ENCODE data around the gene ATF4.

DNA sequence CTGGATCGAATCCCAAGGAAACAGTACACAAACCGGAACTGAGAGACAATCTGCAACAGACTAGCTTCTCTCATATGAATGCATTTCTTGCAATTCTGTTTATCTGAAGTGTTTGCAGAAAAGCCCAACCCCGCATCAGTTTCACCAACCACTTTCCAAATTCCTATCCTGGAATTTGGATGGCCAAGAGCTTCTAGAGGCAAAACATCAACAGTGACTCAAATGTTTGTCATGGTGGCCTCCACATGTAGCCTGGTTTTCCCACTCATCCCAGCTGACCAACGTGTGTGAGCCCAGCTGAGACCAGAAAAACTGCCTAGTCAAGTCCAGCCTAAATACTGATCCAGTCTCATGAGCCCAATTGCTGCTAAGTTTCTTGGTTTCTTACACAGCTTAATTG is 26.6 kb upstream of the ATF4 start:
- TF ChIP-seq, protein P1, sequence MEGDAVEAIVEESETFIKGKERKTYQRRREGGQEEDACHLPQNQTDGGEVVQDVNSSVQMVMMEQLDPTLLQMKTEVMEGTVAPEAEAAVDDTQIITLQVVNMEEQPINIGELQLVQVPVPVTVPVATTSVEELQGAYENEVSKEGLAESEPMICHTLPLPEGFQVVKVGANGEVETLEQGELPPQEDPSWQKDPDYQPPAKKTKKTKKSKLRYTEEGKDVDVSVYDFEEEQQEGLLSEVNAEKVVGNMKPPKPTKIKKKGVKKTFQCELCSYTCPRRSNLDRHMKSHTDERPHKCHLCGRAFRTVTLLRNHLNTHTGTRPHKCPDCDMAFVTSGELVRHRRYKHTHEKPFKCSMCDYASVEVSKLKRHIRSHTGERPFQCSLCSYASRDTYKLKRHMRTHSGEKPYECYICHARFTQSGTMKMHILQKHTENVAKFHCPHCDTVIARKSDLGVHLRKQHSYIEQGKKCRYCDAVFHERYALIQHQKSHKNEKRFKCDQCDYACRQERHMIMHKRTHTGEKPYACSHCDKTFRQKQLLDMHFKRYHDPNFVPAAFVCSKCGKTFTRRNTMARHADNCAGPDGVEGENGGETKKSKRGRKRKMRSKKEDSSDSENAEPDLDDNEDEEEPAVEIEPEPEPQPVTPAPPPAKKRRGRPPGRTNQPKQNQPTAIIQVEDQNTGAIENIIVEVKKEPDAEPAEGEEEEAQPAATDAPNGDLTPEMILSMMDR (conservative IDR thresholded peaks at IDR 0.05 in 1 of 2, IDR thresholded peaks at IDR 0.05 in 1 of 2; ENCODE audit: extremely low read depth in 1 of 2, insufficient read depth in 1 of 2, low read depth in 1 of 2, low read length in 2 of 2), result no peak
- TF ChIP-seq EZH2 (IDR thresholded peaks at IDR 0.05; ENCODE audit: borderline replicate concordance, low read length), result no peak
